ENCODE data around the gene HNRNPUL2.

DNA sequence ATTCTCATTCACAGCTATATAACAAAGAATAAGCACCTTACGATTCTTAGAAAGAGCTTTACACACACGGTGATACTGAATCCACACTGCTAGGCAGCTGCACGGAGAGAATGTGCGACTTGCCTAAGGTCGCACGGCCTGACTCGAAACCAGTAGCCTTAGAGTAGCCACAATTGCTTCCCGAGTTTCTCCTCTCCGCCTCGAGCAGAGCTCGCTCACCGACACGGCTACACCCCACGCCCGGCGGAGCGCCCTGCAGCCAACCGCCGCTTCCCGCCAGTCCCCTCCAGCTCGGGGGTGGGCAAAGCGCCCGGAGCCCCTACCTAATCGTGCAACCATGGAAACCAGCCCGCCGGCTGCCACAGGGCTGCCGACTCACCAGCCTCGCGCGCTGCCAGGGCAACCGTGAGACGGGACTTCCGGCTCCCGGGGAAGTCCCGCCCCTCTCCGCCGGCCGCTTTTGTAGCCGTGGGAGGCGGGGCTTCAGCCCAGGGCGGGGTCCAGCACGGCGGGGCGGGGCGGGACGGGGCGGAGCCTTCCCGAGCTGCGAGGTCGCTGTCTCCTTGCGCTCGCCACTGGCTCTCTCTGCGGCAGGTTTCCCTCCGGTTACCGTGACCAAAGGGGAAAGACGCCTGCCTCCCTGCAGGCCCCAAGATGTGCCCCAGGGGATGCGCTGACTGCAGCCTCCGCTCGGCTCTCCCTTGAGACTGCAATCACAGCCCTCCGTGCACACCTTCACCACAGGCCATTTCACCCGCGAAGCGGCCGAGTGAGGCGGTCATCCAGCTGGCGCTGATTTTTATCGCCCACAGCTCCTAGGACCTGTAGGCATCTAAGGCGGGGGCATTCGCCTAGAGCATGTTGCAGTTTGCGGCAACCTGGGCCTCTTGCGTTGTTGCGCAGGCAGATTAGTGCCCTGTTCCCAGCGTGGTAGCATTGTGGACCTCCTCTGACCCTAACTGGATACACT lies 21.1 kb downstream of the HNRNPUL2 start:
- TF ChIP-seq, protein P1, sequence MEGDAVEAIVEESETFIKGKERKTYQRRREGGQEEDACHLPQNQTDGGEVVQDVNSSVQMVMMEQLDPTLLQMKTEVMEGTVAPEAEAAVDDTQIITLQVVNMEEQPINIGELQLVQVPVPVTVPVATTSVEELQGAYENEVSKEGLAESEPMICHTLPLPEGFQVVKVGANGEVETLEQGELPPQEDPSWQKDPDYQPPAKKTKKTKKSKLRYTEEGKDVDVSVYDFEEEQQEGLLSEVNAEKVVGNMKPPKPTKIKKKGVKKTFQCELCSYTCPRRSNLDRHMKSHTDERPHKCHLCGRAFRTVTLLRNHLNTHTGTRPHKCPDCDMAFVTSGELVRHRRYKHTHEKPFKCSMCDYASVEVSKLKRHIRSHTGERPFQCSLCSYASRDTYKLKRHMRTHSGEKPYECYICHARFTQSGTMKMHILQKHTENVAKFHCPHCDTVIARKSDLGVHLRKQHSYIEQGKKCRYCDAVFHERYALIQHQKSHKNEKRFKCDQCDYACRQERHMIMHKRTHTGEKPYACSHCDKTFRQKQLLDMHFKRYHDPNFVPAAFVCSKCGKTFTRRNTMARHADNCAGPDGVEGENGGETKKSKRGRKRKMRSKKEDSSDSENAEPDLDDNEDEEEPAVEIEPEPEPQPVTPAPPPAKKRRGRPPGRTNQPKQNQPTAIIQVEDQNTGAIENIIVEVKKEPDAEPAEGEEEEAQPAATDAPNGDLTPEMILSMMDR (IDR thresholded peaks at IDR 0.05), result no peak
- peak; percentile 66 to 75 for TF ChIP-seq POLR2A (IDR thresholded peaks at IDR 0.05)

Measured in adrenal gland (tissue), 5 donors.